GM18507 (cell line): ENCODE data around the gene ORAI2.
"Not testable (repeated sequence)": the region's sequence is repeated elsewhere in the genome, so short reads cannot be mapped to it uniquely, and the experiment has no call there.

Source experiments
- DNase-seq: peaks from one replicate; pipeline ENCODE4 v3.0.0; 2011; ENCODE audit warnings: low read depth; ENCODE audit not compliant: insufficient read length; ENCODE audit errors: extremely low spot score
- FAIRE-seq: peaks from 2 replicates; lab custom pipeline; 2011; peaks lifted over from hg19 to GRCh38; lab: Jason Lieb, UNC

The ORAI2 gene

DNA sequence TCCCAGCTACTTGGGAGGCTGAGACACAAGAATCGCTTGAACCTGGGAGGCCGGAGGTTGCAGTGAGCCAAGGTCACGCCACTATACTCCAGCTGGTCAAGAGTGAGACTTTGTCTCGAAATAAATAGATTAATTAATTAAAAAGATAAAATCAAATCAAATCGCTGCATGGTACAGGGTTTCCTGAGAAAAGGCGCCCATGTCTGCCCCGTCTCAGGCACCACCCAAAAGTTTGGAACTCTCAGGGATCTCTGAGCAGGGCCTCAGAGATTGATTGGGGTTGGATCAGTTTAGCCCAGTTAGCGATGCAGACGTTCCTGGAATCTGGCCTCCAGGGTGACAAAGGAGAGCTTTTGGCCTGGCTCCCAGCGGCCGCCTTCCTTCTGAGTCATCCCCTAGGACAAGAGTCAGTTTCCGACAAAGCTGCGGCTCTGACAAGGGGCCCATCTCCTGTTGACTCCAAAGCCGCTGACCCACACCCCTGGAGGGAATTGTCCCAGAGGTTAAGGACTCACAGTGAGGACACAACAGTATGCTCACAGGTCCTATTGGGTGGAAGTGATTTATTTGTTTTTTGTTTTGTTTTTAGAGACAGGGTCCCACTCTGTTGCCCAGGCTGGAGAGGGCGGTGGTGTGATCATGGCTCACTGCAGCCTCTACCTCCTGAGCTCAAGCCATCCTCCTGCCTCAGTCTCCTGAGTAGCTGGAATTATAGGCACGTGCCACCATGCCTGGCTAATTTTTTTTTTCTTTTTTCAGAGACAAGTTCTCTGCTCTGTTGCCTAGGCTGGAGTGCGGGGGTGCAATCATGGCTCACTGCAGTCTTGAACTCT, 6.8 kb downstream of the ORAI2 start:
- no peak for FAIRE-seq

DNA sequence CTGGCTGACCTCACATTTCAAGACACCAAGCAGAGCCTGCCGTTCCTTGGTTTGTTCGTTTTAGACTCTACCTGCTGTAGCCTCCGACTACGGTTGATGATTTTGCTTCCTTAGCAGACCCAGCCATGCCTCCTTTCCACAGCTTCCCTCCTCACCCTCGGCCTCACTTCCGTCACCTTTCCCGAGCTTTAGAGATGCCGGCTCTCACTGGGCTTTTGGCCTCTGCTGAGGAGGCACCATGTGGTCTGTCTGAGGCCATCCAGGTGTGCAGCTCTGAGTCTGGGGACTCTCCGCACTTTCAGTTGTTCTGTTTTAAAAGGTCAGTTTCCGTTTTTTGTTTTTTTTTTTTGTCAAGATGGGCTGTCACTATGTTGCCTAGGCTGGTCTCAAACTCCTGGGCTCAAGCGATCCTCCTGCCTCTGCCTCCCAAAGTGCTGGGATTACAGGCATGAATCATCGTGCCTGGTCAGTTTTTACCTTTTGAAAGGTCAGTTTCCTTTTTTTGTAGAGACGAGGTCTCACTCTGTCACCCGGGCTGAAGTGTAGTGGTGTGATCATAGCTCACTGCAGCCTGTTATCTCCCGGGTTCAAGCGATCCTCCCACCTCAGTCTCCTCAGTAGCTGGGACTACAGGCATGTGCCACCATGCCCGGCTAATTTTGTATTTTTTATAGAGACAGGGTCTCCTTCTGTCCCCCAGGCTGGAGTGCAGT, 11.7 kb downstream of the ORAI2 start:
- FAIRE-seq, result peak; percentile 95
- no peak for DNase-seq

More for the DNA sequence above, 6.8 kb downstream of the ORAI2 start:
- no peak for DNase-seq

DNA sequence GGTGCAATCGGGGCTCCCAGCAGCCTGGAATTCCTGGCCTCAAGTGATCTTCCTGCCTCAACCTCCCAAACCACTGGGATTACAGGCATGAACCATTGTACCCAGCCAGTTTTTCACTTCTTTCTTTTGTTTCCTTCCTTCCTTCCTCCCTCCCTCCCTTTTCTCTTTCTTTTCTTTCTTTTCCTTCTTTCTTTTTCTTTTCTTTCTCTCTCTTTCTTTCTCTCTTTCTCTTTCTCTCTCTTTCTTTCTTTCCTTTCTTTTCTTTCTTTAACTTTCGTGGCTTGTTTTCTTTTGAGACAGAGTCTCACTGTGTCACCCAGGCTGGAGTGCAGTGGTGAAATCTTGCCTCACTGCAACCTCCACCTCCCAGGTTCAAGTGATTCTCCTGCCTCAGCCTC, 12.3 kb downstream of the ORAI2 start:
- FAIRE-seq, result peak; percentile 9
- no peak for DNase-seq

- no peak for FAIRE-seq
These were observed 13.2 kb downstream of the ORAI2 start for GRCh38 chr7:102446387-102447156.

GRCh38 chr7:102447311-102447710, 13.9 kb downstream of the ORAI2 start:
- no peak for DNase-seq
- FAIRE-seq, result no peak

More at GRCh38 chr7:102446387-102447156, 13.2 kb downstream of the ORAI2 start:
- no peak for DNase-seq

GRCh38 chr7:102449136-102449535, 15.8 kb downstream of the ORAI2 start:
- DNase-seq (no peak), FAIRE-seq (no peak)

- FAIRE-seq, result peak; percentile 81
These were observed 16.9 kb downstream of the ORAI2 start for GRCh38 chr7:102450242-102450641.

DNA sequence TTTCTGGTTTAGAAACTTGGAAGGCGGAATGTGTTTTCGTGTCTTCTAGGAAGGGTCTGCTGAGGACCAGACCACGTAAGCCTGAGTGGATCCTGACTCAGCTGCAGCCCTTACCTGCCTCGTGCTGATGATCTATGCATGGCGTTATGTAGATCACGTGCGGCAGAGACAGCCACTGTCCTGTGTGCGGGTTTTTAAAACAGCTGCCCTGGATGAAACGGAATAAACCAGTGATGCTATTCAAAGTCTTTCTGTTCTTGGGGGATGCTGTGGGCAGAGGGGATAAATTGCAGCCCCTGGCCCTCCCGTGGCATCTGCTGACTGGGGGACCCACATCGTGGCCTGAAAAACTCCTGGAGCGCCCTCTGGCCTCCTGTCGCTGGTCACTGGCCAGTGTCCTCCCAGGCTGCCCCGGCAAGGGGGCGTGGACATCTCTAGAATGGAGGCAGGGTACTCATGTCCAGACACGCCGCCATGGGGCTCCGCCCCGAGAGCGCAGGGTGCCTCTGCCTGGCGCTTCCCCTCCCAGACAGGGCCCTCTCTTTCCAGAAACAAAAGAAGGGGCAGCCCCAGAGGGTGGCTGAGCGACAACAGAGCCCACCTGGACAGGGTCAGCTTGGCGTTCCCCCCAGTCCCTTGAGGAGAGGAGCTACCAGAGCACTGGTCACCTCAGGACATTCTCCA, 18.1 kb downstream of the ORAI2 start:
- FAIRE-seq (no peak), DNase-seq (no peak)

More at GRCh38 chr7:102450242-102450641, 16.9 kb downstream of the ORAI2 start:
- DNase-seq, result no peak

- no peak for FAIRE-seq
- no peak for DNase-seq
These were observed 19.1 kb downstream of the ORAI2 start for GRCh38 chr7:102452451-102452850.

GRCh38 chr7:102453319-102453718, 19.9 kb downstream of the ORAI2 start:
- DNase-seq (no peak), FAIRE-seq (no peak)

- no peak for DNase-seq
- no peak for FAIRE-seq
These were observed 21.1 kb downstream of the ORAI2 start for GRCh38 chr7:102454468-102454867.

- FAIRE-seq, DNase-seq: not testable (repeated sequence)
These were observed 21.6 kb downstream of the ORAI2 start for GRCh38 chr7:102454932-102455331.

GRCh38 chr7:102455596-102455995, 22.2 kb downstream of the ORAI2 start:
- no peak for FAIRE-seq
- no peak for DNase-seq

DNA sequence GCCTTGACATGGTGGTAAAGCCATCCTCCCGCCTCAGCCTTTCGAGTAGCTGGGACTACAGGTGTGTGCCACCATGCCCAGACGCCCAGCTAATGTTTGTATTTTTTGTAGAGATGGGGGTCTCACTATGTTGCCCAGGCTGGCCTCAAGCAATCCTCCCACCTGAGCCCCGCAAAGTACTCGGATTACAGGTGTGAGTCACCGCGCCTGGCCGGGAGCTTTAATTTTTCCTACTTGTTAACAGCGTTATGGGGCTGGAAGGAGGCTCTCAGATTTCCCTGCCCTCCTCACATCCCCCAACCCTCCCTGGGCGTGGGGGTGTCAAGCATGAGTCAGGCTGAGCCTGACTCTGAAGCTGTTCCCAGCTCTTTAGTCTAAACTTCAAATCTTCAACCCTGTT, 23.0 kb downstream of the ORAI2 start:
- DNase-seq (no peak), FAIRE-seq (no peak)

DNA sequence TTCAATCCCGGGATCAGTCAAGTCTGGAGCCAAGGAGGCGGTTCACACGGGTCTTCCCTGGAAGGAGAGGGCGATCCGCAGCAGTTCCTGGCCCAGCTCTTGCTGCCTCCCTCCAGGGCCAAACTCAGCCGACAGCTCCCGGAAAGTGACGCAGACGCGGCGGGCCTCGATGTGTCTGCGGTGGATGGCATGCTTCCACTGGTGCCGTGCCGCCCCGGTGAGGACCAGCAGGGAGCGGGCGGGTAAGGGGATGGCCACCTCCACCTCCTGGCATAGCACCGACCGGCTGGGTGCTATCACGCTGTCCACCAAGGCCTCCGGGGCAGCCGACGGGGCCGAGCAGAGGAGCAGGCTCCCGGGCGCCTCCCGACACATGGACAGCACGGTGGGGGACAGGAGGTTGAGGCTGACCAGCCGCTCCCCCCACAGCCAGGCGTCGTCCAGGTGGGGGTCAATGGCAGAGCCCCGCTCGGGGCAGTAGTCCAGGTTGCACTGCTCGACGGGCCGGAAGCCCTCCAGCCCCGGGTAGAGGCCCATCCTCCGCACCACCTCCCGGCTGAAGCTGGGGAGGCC, 24.1 kb downstream of the ORAI2 start:
- FAIRE-seq, result no peak
- DNase-seq, result no peak

- FAIRE-seq (no peak), DNase-seq (no peak)
These were observed 26.0 kb downstream of the ORAI2 start for GRCh38 chr7:102459221-102459844.

DNA sequence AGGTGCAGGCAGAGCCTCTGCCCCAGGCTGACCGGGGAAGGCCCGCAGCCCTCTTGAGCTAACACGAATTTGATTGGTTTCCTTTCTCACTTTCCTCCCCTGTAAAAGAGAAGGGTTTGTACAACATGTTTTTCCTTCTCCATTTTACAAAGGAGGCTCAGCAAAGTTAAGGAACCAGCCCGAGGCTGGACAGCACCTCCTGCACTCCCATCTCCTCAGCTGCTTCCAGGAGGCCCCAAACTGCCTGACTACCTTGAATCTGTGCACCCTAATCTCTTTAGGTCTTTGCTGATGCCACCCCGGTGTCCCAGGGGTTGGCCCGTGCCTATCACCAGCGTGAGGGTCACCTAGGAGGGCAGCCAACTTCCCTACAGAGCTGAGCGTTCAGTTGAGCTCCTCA, 27.1 kb downstream of the ORAI2 start:
- FAIRE-seq, result no peak
- DNase-seq, result no peak

DNA sequence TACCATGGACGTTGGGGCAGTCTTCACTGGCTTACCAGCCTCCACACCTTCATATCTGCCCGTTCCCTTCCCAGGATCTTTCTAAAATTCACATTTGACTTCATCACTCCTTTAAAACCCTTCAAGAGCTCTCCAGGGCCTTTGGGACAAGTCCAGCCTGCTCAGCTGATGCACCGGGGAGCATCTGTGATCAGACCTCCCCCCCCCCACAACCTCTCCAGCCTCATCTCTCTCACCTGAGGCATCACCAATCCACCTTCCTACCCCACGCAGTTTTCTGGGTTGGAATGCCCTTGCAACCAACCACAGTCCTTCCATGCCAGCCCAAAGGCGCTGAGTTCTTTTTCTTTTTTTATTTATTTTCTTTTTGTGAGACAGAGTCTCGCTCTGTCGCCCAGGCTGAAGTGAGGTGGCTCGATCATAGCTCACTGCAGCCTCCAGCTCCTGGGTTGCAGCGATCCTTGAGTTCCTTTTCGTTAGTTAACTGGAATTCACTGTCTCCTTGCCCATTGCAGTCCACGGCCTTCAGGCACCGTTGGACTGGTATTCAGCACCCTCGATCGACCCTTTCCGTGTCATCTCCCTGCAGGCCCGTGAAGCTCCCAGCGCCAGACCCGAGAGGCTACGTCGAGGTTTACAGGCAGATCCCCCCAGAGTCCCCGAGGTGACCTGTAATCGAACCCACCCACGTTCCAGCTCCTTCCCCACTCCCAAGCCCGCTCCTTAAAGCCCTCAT, 30.6 kb downstream of the ORAI2 start:
- FAIRE-seq, result peak; percentile 18
- DNase-seq, result no peak
